GM21367 (cell line): Measurements from ENCODE around the gene TAF7L.
"Not testable (repeated sequence)": the region's sequence is repeated elsewhere in the genome, so short reads cannot be mapped to it uniquely, and the experiment has no call there.

Experiments
- ATAC-seq: cut with Tn5 transposase; IDR thresholded peaks from one replicate; pipeline ENCODE4 v1.9.1; 2021; ENCODE audit not compliant: unreplicated experiment

TAF7L gene

GRCh38 chrX:101290957-101291603 is at the start of gene TAF7L:
Gene TAF7L (minus strand): TSS chrX:101291334. CDS start chrX:101287543, 3,791 bp downstream.
- ATAC-seq, result no peak

GRCh38 chrX:101337776-101338271 is 46.7 kb upstream of the TAF7L start:
- no peak for ATAC-seq

- ATAC-seq, result not testable (repeated sequence)
Observed at GRCh38 chrX:101334310-101334709, 43.2 kb upstream of the TAF7L start.

- not testable (repeated sequence) for ATAC-seq
Observed at GRCh38 chrX:101326600-101326999, 35.5 kb upstream of the TAF7L start.

GRCh38 chrX:101303790-101304189 is 12.7 kb upstream of the TAF7L start:
- ATAC-seq, result no peak

GRCh38 chrX:101295603-101296002 is 4.5 kb upstream of the TAF7L start:
- not testable (repeated sequence) for ATAC-seq

GRCh38 chrX:101287402-101287801 is 3.7 kb downstream of the TAF7L start:
- ATAC-seq, result no peak

- ATAC-seq, result no peak
Observed at GRCh38 chrX:101276238-101276637, 14.9 kb downstream of the TAF7L start.

- ATAC-seq, result no peak
Observed at GRCh38 chrX:101274198-101274597, 16.9 kb downstream of the TAF7L start.

GRCh38 chrX:101265869-101266428 is 25.2 kb downstream of the TAF7L start:
- ATAC-seq, result no peak

- no peak for ATAC-seq
Observed at GRCh38 chrX:101263766-101264165, 27.4 kb downstream of the TAF7L start.

- ATAC-seq, result no peak
Observed at GRCh38 chrX:101262590-101262989, 28.5 kb downstream of the TAF7L start.

GRCh38 chrX:101260435-101260834 is 30.7 kb downstream of the TAF7L start:
- no peak for ATAC-seq

- no peak for ATAC-seq
Observed at GRCh38 chrX:101258259-101258581, 32.9 kb downstream of the TAF7L start.

GRCh38 chrX:101257448-101258258 is 33.5 kb downstream of the TAF7L start:
- no peak for ATAC-seq

- ATAC-seq, result no peak
Observed at GRCh38 chrX:101252634-101253033, 38.5 kb downstream of the TAF7L start.

- no peak for ATAC-seq
Observed at GRCh38 chrX:101241531-101241930, 49.6 kb downstream of the TAF7L start.

- ATAC-seq, result no peak
Observed at GRCh38 chrX:101237041-101237440, 54.1 kb downstream of the TAF7L start.

GRCh38 chrX:101232316-101232715 is 58.8 kb downstream of the TAF7L start:
- ATAC-seq, result no peak

GRCh38 chrX:101231080-101231479 is 60.1 kb downstream of the TAF7L start:
- no peak for ATAC-seq

GRCh38 chrX:101230636-101231035 is 60.5 kb downstream of the TAF7L start:
- no peak for ATAC-seq

GRCh38 chrX:101229170-101229569 is 62.0 kb downstream of the TAF7L start:
- no peak for ATAC-seq
